ENCODE data around the gene TDRD7.

The TDRD7 gene

DNA sequence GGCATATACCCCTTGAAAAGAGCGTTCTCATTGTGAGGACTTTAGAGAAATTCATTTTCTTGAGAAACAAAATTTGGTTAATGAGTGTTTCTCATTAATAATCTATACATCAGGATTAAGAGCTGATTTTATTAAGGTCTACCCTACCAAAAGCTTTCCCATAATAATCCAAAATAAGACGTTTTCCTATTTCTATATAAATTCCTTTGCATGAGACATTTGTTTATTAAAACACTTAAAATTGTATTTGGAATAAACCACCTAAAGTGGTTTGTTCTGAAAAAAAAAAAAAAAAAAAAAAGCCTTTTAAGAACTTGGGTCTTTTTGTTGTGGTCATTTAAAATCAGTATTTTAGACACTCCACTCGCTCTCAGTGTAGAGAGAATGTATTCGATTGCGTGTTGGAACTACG, 88.9 kb downstream of the TDRD7 start:
- WGBS (ENCODE audit: extremely low coverage, insufficient coverage, insufficient read length): no CpG with 5 or more reads among the region's 6 CpGs
- Histone ChIP-seq H3K4ac (ENCODE audit: low read depth, low read length) (no peak overlapping the region), H2BK5ac (ENCODE audit: low read depth, low read length, poor library complexity) (no peak overlapping the region), H3K4me3 (ENCODE audit: low read depth, low read length) (no peak overlapping the region), H3K23ac (ENCODE audit: low read length) (no peak overlapping the region), H3K36me3 (ENCODE audit: control insufficient read depth in 1 of 2, insufficient read depth in 2 of 2, low read length in 2 of 2) (no peaks in the 10 kb centered on the region), H3K4me1 (ENCODE audit: control insufficient read depth in 1 of 2, insufficient read depth in 2 of 2, low read length in 2 of 2) (peaks cover 0 to 9% of the 10 kb centered on the region in 2 experiments), H3K9ac (ENCODE audit: low read length) (no peak overlapping the region), H2AFZ (ENCODE audit: insufficient read depth, low read length, poor library complexity) (no peak overlapping the region), H4K12ac (ENCODE audit: low read depth, low read length) (no peak overlapping the region), H2BK120ac (ENCODE audit: insufficient read depth, low read length, poor library complexity) (no peak overlapping the region), H4K8ac (ENCODE audit: low read depth, low read length) (no peak overlapping the region), H3K9me3 (ENCODE audit: insufficient read depth, low read depth, low read length) (peaks cover 7% of the 10 kb centered on the region), H3K79me1 (ENCODE audit: low read length) (no peaks in the 10 kb centered on the region), H3K27me3 (ENCODE audit: insufficient read depth, low read length) (peaks cover 31% of the 10 kb centered on the region), H3K14ac (ENCODE audit: low read length) (no peak overlapping the region), H3K4me2 (ENCODE audit: low read length) (peak overlapping the region; percentile 98), H3K79me2 (ENCODE audit: control insufficient read depth, insufficient read depth, low read length, poor library complexity) (no peaks in the 10 kb centered on the region), H2BK12ac (ENCODE audit: low read length) (no peak overlapping the region), H3K18ac (ENCODE audit: low read length) (no peak overlapping the region), H2AK5ac (ENCODE audit: low read length) (no peak overlapping the region), H3K27ac (ENCODE audit: low read depth, low read length) (no peak overlapping the region), H4K91ac (ENCODE audit: low read depth, low read length) (no peak overlapping the region)
- DNase-seq: no peak

DNA sequence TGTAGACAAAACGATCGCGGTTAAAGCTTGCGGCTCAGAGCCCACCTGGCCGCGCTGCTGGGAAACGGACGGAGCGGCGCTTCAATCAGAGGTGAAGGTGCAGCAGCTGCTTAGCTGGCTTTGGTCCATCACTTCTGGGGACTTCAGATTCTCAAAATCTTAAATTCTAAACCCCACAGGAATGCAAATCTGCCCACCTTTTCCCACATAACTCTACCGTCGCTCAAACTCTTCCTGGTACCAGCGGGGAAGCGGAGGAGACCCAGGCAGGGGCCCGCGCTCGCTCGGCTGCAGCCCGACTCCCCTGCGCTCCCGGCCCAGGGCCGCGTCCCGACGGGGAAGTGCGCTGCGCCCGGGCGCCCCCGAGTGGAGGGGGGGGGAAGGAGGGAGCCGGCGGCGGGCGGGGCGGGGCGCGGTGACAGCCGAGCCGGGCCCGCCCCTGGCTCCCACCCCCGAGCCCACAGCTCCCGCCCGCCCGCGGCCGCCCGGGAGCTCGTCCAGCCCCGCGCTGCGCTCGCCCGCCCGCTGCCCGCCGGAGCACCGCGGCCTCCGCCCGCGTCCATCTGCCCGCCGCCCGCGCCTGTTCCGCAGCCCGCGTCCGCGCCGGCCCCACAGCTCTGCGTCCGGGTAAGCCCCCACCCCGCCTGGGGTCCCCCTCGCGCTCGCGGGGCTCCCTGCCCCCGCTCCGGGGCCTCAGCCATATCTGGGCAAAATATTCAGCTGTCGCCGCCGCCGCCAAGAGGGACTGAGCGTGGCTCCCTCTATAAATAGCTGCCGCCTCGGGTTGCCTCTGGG, 89.5 kb downstream of the TDRD7 start, which contains the start of gene TMOD1:
TMOD1 (plus strand) TSS at position 490 of the 795 bp plus-strand sequence. CDS start 22,523 bp downstream, outside the sequence.
- no CpG with 5 or more reads among the region's 87 CpGs for WGBS (ENCODE audit: extremely low coverage, insufficient coverage, insufficient read length)
- no peak within 1 kb of the TSS for H3K27ac ChIP-seq (ENCODE audit: low read depth, low read length)
- H2AFZ ChIP-seq (ENCODE audit: insufficient read depth, low read length, poor library complexity): no peak within 1 kb of the TSS

DNA sequence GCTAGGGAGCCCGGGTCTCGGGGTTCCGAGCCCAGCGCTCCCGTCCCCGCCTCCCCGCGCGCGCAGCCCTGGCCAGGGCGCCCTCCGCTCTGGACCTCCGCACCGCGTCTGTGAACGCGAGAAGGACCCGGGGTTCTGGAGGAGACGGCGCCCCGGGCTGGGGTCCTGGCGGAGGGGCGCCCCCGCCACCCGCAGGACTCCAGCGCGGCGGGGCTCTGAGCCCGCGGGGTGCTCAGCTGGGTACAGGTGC, 90.0 kb downstream of the TDRD7 start:
- Histone ChIP-seq H3K27me3 (ENCODE audit: insufficient read depth, low read length) (peaks cover 31% of the 10 kb centered on the region), H2AFZ (ENCODE audit: insufficient read depth, low read length, poor library complexity) (no peak overlapping the region), H4K91ac (ENCODE audit: low read depth, low read length) (no peak overlapping the region), H3K14ac (ENCODE audit: low read length) (no peak overlapping the region), H3K27ac (ENCODE audit: low read depth, low read length) (no peak overlapping the region), H3K4ac (ENCODE audit: low read depth, low read length) (no peak overlapping the region), H3K18ac (ENCODE audit: low read length) (no peak overlapping the region), H4K12ac (ENCODE audit: low read depth, low read length) (no peak overlapping the region), H3K79me2 (ENCODE audit: control insufficient read depth, insufficient read depth, low read length, poor library complexity) (no peaks in the 10 kb centered on the region), H2BK12ac (ENCODE audit: low read length) (no peak overlapping the region), H3K36me3 (ENCODE audit: control insufficient read depth in 1 of 2, insufficient read depth in 2 of 2, low read length in 2 of 2) (no peaks in the 10 kb centered on the region), H3K4me1 (ENCODE audit: control insufficient read depth in 1 of 2, insufficient read depth in 2 of 2, low read length in 2 of 2) (peaks cover 0 to 9% of the 10 kb centered on the region in 2 experiments), H4K8ac (ENCODE audit: low read depth, low read length) (no peak overlapping the region), H3K9me3 (ENCODE audit: insufficient read depth, low read depth, low read length) (peaks cover 7% of the 10 kb centered on the region), H2AK5ac (ENCODE audit: low read length) (no peak overlapping the region), H3K23ac (ENCODE audit: low read length) (no peak overlapping the region), H3K9ac (ENCODE audit: low read length) (no peak overlapping the region), H3K79me1 (ENCODE audit: low read length) (no peaks in the 10 kb centered on the region), H2BK5ac (ENCODE audit: low read depth, low read length, poor library complexity) (no peak overlapping the region), H3K4me3 (ENCODE audit: low read depth, low read length) (peak overlapping the region; percentile 70), H3K4me2 (ENCODE audit: low read length) (peak overlapping the region; percentile 98), H2BK120ac (ENCODE audit: insufficient read depth, low read length, poor library complexity) (no peak overlapping the region)
- WGBS (ENCODE audit: extremely low coverage, insufficient coverage, insufficient read length): no CpG with 5 or more reads among the region's 30 CpGs
- DNase-seq: no peak

More for the DNA sequence above, 89.5 kb downstream of the TDRD7 start, which contains the start of gene TMOD1:
- no peak within 1 kb of the TSS for H2BK12ac ChIP-seq (ENCODE audit: low read length)
- H3K27me3 ChIP-seq (ENCODE audit: insufficient read depth, low read length): peaks cover 31% of the 10 kb centered on the region
- no peak within 1 kb of the TSS for H3K23ac ChIP-seq (ENCODE audit: low read length)
- no peak within 1 kb of the TSS for H2BK120ac ChIP-seq (ENCODE audit: insufficient read depth, low read length, poor library complexity)
- H4K12ac ChIP-seq (ENCODE audit: low read depth, low read length): no peak within 1 kb of the TSS
- no peak within 1 kb of the TSS for H2BK5ac ChIP-seq (ENCODE audit: low read depth, low read length, poor library complexity)
- peak in 1 of 2 donors; percentile 43 for DNase-seq
- H3K79me2 ChIP-seq (ENCODE audit: control insufficient read depth, insufficient read depth, low read length, poor library complexity): no peaks in the 10 kb centered on the region
- H3K79me1 ChIP-seq (ENCODE audit: low read length): no peaks in the 10 kb centered on the region
- no peak within 1 kb of the TSS for H3K14ac ChIP-seq (ENCODE audit: low read length)
- no peak within 1 kb of the TSS for H3K9ac ChIP-seq (ENCODE audit: low read length)
- peak within 1 kb of the TSS; percentile 98 for H3K4me2 ChIP-seq (ENCODE audit: low read length)
- H3K4ac ChIP-seq (ENCODE audit: low read depth, low read length): no peak within 1 kb of the TSS
- H3K9me3 ChIP-seq (ENCODE audit: insufficient read depth, low read depth, low read length): peaks cover 7% of the 10 kb centered on the region
- H3K4me1 ChIP-seq (ENCODE audit: control insufficient read depth in 1 of 2, insufficient read depth in 2 of 2, low read length in 2 of 2): peaks cover 0 to 9% of the 10 kb centered on the region in 2 experiments
- no peak within 1 kb of the TSS for H4K91ac ChIP-seq (ENCODE audit: low read depth, low read length)
- H3K18ac ChIP-seq (ENCODE audit: low read length): no peak within 1 kb of the TSS
- H3K36me3 ChIP-seq (ENCODE audit: control insufficient read depth in 1 of 2, insufficient read depth in 2 of 2, low read length in 2 of 2): no peaks in the 10 kb centered on the region
- H3K4me3 ChIP-seq (ENCODE audit: low read depth, low read length): peak within 1 kb of the TSS; percentile 70
- no peak within 1 kb of the TSS for H2AK5ac ChIP-seq (ENCODE audit: low read length)
- H4K8ac ChIP-seq (ENCODE audit: low read depth, low read length): no peak within 1 kb of the TSS

DNA sequence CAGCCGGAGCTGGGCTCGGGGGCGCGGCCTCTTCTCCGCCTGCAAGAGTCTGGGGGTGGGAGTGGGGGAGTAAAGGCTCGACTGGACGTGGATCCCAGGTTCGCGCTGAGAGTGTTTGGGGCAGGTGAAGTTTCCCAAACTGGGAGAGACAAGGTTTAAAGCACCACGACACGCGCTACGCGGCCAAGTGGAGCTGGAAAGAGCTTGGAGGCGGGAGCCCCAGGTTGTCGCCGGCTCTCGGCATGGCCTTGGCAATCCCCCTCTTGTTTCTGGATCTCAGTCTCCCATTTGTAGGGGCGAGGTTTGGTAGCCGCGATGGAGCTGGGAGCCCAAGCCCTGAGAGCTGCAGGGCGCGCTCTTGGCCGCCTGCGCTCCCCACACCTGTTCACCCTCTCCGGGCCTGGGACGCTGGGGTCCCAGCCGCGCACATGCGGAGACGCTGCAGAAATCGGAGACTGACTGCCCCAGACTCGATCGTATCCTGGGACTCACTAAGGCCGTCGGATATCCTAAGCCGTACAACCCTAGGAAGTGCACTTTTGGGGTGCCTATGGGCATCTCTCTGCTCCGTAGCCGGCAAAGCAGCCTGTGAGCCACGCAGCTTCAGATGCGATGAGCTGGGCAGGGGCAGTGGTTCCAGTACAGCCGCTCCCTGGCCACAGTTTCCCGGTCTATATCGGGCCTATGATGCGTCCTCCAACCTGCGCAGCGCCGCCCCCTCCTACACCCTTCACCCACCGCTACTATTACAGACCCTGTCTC, 90.5 kb downstream of the TDRD7 start:
- H3K79me1 ChIP-seq (ENCODE audit: low read length): no peaks in the 10 kb centered on the region
- H2BK12ac ChIP-seq (ENCODE audit: low read length): no peak overlapping the region
- WGBS (ENCODE audit: extremely low coverage, insufficient coverage, insufficient read length): no CpG with 5 or more reads among the region's 49 CpGs
- no peak overlapping the region for H2BK5ac ChIP-seq (ENCODE audit: low read depth, low read length, poor library complexity)
- H3K14ac ChIP-seq (ENCODE audit: low read length): no peak overlapping the region
- H3K4me1 ChIP-seq (ENCODE audit: control insufficient read depth in 1 of 2, insufficient read depth in 2 of 2, low read length in 2 of 2): peaks cover 0 to 9% of the 10 kb centered on the region in 2 experiments
- no peaks in the 10 kb centered on the region for H3K79me2 ChIP-seq (ENCODE audit: control insufficient read depth, insufficient read depth, low read length, poor library complexity)
- DNase-seq: no peak
- H3K27ac ChIP-seq (ENCODE audit: low read depth, low read length): no peak overlapping the region
- no peak overlapping the region for H2AFZ ChIP-seq (ENCODE audit: insufficient read depth, low read length, poor library complexity)
- no peak overlapping the region for H3K23ac ChIP-seq (ENCODE audit: low read length)
- H4K12ac ChIP-seq (ENCODE audit: low read depth, low read length): no peak overlapping the region
- H2AK5ac ChIP-seq (ENCODE audit: low read length): no peak overlapping the region
- no peaks in the 10 kb centered on the region for H3K36me3 ChIP-seq (ENCODE audit: control insufficient read depth in 1 of 2, insufficient read depth in 2 of 2, low read length in 2 of 2)
- H2BK120ac ChIP-seq (ENCODE audit: insufficient read depth, low read length, poor library complexity): no peak overlapping the region
- H4K8ac ChIP-seq (ENCODE audit: low read depth, low read length): no peak overlapping the region
- H3K4ac ChIP-seq (ENCODE audit: low read depth, low read length): no peak overlapping the region
- no peak overlapping the region for H4K91ac ChIP-seq (ENCODE audit: low read depth, low read length)
- no peak overlapping the region for H3K9ac ChIP-seq (ENCODE audit: low read length)
- H3K4me3 ChIP-seq (ENCODE audit: low read depth, low read length): peak overlapping the region; percentile 70
- peak overlapping the region; percentile 98 for H3K4me2 ChIP-seq (ENCODE audit: low read length)
- peaks cover 31% of the 10 kb centered on the region for H3K27me3 ChIP-seq (ENCODE audit: insufficient read depth, low read length)
- H3K9me3 ChIP-seq (ENCODE audit: insufficient read depth, low read depth, low read length): peaks cover 7% of the 10 kb centered on the region
- no peak overlapping the region for H3K18ac ChIP-seq (ENCODE audit: low read length)

Measured in trophoblast cell (in vitro differentiated cells and primary cell).